ENCODE measurements around the gene NPY. TPM values are rescaled to one million over a fixed set of nuclear protein-coding genes. Genes with fewer than 3 reads are reported as not detected.

NPY gene
- total and polyA plus RNA-seq, 9 of the 15 experiments (the other 6 are each of a cell fraction or from before 2014, with no cell fraction given): not detected

DNA sequence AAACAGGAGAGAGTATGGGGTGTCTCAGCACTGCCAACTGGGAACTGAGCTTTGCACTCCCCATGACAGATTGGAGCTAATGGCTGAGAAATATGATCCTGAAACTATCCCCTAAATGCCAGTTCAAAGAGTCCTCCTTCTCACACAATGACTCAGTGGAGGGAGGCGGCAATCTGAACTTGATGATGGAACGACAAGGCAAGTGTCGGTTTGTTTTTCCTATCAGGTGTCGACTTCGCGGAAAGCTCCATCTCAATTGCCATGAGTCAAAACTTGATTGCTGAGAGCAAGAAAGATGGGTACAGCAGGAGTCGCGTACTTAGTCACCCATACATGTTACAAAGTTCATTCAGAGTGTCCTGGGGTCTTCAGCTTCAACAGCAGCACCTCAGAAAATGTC is 52.5 kb downstream of the NPY start:
- intact Hi-C loops (cut with micrococcal nuclease): no loop called here
- no peak overlapping the region for H3K4me2 ChIP-seq (ENCODE audit: insufficient read depth, low read length)
- ChIA-PET POLR2A (interaction anchor here (0.6 to 1.0 kb wide), 3 partner anchors 11 to 108 kb away, joined by 3 read pairs; no protein-coding TSS in a partner anchor), CTCF (ENCODE audit: low intra/inter-chr PET ratio) (no interaction called here)
- ATAC-seq: no peak
- no peaks in the 10 kb centered on the region for H3K9me3 ChIP-seq (replicated peaks; ENCODE audit: control insufficient read depth, insufficient read depth, low read depth, low read length)
- H3K4me1 ChIP-seq (replicated peaks in 1 of 2; ENCODE audit: control insufficient read depth in 2 of 2, insufficient read depth in 2 of 2, low read length in 2 of 2): no peaks in the 10 kb centered on the region
- H3K27ac ChIP-seq (ENCODE audit: extremely low read depth, low read depth, low read length): no peak overlapping the region
- H3K9me1 ChIP-seq (ENCODE audit: control insufficient read depth, insufficient read depth, low read length): no peaks in the 10 kb centered on the region
- H4K20me1 ChIP-seq (replicated peaks; ENCODE audit: control insufficient read depth, insufficient read depth, low read length): no peaks in the 10 kb centered on the region
- FAIRE-seq: no peak
- no peaks in the 10 kb centered on the region for H3K36me3 ChIP-seq (ENCODE audit: control insufficient read depth, insufficient read depth, low read length)
- no peak for DNase-seq (ENCODE audit: extremely low read depth in 1 of 4, low spot score in 3 of 4)
- TF ChIP-seq SLC30A9 (CRISPR knock-in tag; IDR thresholded peaks at IDR 0.05) (no peak), POLR3G (IDR thresholded peaks at IDR 0.05; ENCODE audit: extremely low read depth, insufficient read length, insufficient replicate concordance) (no peak), ZNF444 (CRISPR knock-in tag; IDR thresholded peaks at IDR 0.05) (no peak), HMG20B (CRISPR knock-in tag; IDR thresholded peaks at IDR 0.05) (no peak), ZNF146 (CRISPR knock-in tag; IDR thresholded peaks at IDR 0.05; ENCODE audit: unreplicated experiment) (no peak), POU5F1 (IDR thresholded peaks at IDR 0.05; ENCODE audit: borderline replicate concordance, low read depth, low read length, partially characterized antibody) (no peak), MXI1 (IDR thresholded peaks at IDR 0.05; ENCODE audit: low read depth, low read length) (no peak), ATF7 (IDR thresholded peaks at IDR 0.05) (no peak), ESRRA (IDR thresholded peaks at IDR 0.05; ENCODE audit: borderline replicate concordance, low read depth) (no peak), NCOA2 (IDR thresholded peaks at IDR 0.05; ENCODE audit: partially characterized antibody in 2 of 2) (no peak), EHMT2 (IDR thresholded peaks at IDR 0.05) (no peak)
- TF ChIP-seq, protein P1, sequence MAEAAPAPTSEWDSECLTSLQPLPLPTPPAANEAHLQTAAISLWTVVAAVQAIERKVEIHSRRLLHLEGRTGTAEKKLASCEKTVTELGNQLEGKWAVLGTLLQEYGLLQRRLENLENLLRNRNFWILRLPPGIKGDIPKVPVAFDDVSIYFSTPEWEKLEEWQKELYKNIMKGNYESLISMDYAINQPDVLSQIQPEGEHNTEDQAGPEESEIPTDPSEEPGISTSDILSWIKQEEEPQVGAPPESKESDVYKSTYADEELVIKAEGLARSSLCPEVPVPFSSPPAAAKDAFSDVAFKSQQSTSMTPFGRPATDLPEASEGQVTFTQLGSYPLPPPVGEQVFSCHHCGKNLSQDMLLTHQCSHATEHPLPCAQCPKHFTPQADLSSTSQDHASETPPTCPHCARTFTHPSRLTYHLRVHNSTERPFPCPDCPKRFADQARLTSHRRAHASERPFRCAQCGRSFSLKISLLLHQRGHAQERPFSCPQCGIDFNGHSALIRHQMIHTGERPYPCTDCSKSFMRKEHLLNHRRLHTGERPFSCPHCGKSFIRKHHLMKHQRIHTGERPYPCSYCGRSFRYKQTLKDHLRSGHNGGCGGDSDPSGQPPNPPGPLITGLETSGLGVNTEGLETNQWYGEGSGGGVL (CRISPR knock-in tag; IDR thresholded peaks at IDR 0.05): no peak
- WGBS (ENCODE audit: insufficient coverage, low coverage, missing lambda C conversion rate): under 1% methylated on average over 8 of the region's 8 CpGs
- no peaks in the 10 kb centered on the region for H3K79me2 ChIP-seq (ENCODE audit: control insufficient read depth, insufficient read depth, low read length)
- no TSS peak for BruUV-seq (replicated peaks)
- no peak overlapping the region for H3K9ac ChIP-seq (ENCODE audit: insufficient read depth in 1 of 2, low read depth in 2 of 2, low read length in 2 of 2)
- H2AFZ ChIP-seq (ENCODE audit: low read depth, low read length): no peak overlapping the region
- H3K27me3 ChIP-seq (ENCODE audit: control insufficient read depth in 2 of 2, insufficient read depth in 2 of 2, low read length in 2 of 2): peaks cover 5 to 18% of the 10 kb centered on the region in 2 experiments; a peak in 4 of 5 replicates
- no peak overlapping the region for H3K4me3 ChIP-seq
- in situ Hi-C loops (cut with MboI): no loop called here

All from K562 (cell line).